ENCODE data around the gene ATP2A1.

The ATP2A1 gene

DNA sequence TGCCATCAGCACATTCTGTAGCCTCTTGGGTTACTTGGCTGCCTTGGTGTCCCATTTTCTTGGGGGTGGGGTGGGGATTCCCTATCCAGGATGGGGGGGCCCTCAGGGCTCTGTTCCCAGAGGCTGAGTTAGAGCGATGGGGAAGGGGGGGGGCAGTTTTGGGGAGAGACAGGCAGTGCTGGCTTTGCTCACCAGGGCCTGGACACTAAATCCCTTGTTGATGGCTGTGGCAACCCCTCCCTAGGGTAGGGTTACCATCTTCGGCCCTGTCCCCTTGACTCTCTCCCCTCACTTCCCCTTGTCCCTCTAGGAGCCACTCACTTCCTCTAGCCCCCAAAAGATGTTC lies 660 bp upstream of the ATP2A1 start:
- no peak for ATAC-seq
- no peak for TF ChIP-seq PPARA (CRISPR knock-in tag; IDR thresholded peaks at IDR 0.05; ENCODE audit: borderline replicate concordance)
- TF ChIP-seq, protein P1, sequence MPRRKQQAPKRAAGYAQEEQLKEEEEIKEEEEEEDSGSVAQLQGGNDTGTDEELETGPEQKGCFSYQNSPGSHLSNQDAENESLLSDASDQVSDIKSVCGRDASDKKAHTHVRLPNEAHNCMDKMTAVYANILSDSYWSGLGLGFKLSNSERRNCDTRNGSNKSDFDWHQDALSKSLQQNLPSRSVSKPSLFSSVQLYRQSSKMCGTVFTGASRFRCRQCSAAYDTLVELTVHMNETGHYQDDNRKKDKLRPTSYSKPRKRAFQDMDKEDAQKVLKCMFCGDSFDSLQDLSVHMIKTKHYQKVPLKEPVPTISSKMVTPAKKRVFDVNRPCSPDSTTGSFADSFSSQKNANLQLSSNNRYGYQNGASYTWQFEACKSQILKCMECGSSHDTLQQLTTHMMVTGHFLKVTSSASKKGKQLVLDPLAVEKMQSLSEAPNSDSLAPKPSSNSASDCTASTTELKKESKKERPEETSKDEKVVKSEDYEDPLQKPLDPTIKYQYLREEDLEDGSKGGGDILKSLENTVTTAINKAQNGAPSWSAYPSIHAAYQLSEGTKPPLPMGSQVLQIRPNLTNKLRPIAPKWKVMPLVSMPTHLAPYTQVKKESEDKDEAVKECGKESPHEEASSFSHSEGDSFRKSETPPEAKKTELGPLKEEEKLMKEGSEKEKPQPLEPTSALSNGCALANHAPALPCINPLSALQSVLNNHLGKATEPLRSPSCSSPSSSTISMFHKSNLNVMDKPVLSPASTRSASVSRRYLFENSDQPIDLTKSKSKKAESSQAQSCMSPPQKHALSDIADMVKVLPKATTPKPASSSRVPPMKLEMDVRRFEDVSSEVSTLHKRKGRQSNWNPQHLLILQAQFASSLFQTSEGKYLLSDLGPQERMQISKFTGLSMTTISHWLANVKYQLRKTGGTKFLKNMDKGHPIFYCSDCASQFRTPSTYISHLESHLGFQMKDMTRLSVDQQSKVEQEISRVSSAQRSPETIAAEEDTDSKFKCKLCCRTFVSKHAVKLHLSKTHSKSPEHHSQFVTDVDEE (CRISPR knock-in tag; IDR thresholded peaks at IDR 0.05), result no peak

DNA sequence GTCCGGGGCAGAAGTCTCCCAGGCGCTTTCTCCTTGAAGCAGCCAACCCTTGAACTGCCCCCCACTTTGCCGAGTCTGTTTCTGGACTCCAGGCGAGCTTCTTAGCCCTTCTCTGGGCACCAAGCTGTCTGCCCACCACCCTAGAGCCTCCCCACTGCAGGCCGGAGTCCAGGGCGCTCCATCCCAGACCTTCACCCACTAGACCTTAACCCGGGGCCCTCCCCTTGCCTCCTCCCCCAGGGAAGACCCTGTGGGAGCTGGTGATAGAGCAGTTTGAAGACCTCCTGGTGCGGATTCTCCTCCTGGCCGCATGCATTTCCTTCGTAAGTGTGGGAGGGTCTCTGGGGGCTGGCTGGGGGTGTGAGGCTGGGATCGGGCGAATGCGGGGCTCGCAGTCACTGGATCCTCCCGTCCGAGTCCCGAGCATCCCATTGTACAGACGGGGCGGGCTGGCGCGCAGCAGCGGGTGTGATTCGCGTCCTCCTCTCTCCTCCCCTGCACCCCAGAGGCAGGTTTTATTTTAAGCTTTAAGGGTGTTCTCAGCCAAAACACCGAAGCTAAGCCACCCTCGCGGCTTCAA lies 1.1 kb downstream of the ATP2A1 start:
- peak; percentile 71 for ATAC-seq
- no peak for TF ChIP-seq SNAI2 (CRISPR knock-in tag; IDR thresholded peaks at IDR 0.05)
- TF ChIP-seq, protein P2, sequence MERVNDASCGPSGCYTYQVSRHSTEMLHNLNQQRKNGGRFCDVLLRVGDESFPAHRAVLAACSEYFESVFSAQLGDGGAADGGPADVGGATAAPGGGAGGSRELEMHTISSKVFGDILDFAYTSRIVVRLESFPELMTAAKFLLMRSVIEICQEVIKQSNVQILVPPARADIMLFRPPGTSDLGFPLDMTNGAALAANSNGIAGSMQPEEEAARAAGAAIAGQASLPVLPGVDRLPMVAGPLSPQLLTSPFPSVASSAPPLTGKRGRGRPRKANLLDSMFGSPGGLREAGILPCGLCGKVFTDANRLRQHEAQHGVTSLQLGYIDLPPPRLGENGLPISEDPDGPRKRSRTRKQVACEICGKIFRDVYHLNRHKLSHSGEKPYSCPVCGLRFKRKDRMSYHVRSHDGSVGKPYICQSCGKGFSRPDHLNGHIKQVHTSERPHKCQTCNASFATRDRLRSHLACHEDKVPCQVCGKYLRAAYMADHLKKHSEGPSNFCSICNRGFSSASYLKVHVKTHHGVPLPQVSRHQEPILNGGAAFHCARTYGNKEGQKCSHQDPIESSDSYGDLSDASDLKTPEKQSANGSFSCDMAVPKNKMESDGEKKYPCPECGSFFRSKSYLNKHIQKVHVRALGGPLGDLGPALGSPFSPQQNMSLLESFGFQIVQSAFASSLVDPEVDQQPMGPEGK (CRISPR knock-in tag; IDR thresholded peaks at IDR 0.05; ENCODE audit: borderline replicate concordance), result peak; percentile 41; the same call in 1 of the 2 replicates

DNA sequence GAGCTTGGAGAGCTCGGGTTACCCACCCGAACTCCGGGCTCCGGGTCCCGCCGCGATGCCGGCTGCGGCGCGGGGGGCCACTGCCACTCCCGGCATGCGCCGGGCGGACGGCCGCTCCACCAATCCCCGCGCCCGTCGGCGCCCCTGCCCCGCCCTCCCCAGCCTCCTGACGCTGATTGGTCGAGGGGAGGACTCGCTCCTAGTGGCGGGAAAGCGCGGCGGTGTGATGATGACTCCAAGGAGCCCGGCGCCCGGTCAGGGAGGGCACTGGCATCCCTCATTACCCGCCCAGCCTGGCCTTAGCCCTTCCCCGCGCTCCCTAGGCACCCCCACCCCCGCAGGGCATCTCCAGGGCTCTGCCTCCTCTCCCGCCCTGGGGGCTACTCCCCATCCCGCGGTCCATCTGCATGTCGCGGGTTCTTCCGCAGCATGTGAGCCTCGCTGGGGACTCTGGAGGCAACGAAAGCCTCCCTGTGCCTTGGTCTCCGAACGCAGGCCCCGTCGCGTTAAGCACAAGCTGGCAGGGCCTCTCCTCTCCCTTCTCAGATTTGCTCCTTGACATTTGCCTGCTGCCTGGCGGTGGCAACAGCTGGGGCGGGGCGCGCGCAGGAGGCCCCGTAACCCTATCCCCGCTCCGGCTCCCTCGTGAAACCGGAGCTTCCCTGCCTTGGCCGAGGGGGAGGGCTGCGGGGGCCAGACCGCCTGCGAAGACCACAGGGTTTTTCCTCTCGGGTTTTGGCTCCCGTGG lies 1.7 kb downstream of the ATP2A1 start:
- TF ChIP-seq, protein P1 (CRISPR knock-in tag; IDR thresholded peaks at IDR 0.05), result no peak
- TF ChIP-seq ARNTL (CRISPR knock-in tag; IDR thresholded peaks at IDR 0.05; ENCODE audit: borderline replicate concordance, low read depth) (no peak), ZFP3 (CRISPR knock-in tag; IDR thresholded peaks at IDR 0.05) (no peak), ESRRG (CRISPR knock-in tag; IDR thresholded peaks at IDR 0.05) (no peak), ZNF8 (CRISPR knock-in tag; IDR thresholded peaks at IDR 0.05) (no peak), TOX (CRISPR knock-in tag; IDR thresholded peaks at IDR 0.05; ENCODE audit: borderline replicate concordance) (no peak)
- ATAC-seq, result peak; percentile 92

DNA sequence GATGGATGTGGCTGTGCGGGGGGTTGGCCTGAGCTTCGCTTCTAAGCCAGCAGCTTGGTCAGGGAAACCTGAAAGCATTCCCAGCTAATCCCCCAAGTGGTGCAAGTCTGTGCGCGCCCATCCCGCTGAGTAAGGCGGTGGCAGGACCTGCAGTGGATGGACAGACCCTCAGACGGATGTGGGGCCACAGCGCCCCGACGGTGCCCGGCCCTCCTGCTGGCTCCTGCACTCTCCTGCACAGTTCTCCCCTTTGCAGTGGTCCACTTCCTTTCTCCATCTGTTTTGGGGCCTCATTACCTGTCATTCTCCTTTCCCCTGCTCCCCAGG lies 2.3 kb downstream of the ATP2A1 start:
- no peak for ATAC-seq
- TF ChIP-seq GLIS3 (CRISPR knock-in tag; IDR thresholded peaks at IDR 0.05), result no peak
- TF ChIP-seq ZC3H10 (CRISPR knock-in tag; IDR thresholded peaks at IDR 0.05), result no peak
- no peak for TF ChIP-seq TCF4 (CRISPR knock-in tag; IDR thresholded peaks at IDR 0.05; ENCODE audit: borderline replicate concordance)
- no peak for TF ChIP-seq SNAI2 (CRISPR knock-in tag; IDR thresholded peaks at IDR 0.05)
- TF ChIP-seq ESRRG (CRISPR knock-in tag; IDR thresholded peaks at IDR 0.05), result no peak
- TF ChIP-seq, protein P3, sequence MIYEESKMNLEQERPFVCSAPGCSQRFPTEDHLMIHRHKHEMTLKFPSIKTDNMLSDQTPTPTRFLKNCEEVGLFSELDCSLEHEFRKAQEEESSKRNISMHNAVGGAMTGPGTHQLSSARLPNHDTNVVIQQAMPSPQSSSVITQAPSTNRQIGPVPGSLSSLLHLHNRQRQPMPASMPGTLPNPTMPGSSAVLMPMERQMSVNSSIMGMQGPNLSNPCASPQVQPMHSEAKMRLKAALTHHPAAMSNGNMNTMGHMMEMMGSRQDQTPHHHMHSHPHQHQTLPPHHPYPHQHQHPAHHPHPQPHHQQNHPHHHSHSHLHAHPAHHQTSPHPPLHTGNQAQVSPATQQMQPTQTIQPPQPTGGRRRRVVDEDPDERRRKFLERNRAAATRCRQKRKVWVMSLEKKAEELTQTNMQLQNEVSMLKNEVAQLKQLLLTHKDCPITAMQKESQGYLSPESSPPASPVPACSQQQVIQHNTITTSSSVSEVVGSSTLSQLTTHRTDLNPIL (CRISPR knock-in tag; IDR thresholded peaks at IDR 0.05; ENCODE audit: low read depth), result no peak
- TF ChIP-seq RARB (CRISPR knock-in tag; IDR thresholded peaks at IDR 0.05), result no peak
- no peak for TF ChIP-seq OSR1 (CRISPR knock-in tag; IDR thresholded peaks at IDR 0.05)
- no peak for TF ChIP-seq BACH2 (CRISPR knock-in tag; IDR thresholded peaks at IDR 0.05; ENCODE audit: borderline replicate concordance)
- no peak for TF ChIP-seq ZNF565 (CRISPR knock-in tag; conservative IDR thresholded peaks at IDR 0.05; ENCODE audit: low read depth)
- no peak for TF ChIP-seq ZFP30 (CRISPR knock-in tag; IDR thresholded peaks at IDR 0.05)
- TF ChIP-seq PPARA (CRISPR knock-in tag; IDR thresholded peaks at IDR 0.05; ENCODE audit: borderline replicate concordance), result no peak
- TF ChIP-seq TOX (CRISPR knock-in tag; IDR thresholded peaks at IDR 0.05; ENCODE audit: borderline replicate concordance), result no peak

Measured in SK-N-SH treated with all-trans-retinoic acid at 6 μM for 48 hours (cell line).